A549 (cell line): Measurements from ENCODE around the gene N4BP2. TPM values are rescaled to one million over a fixed set of nuclear protein-coding genes. Genes with fewer than 3 reads are reported as not detected.

ENCODE experiments used
- ATAC-seq, 2 experiments: fragments of 200-7000 bp in 1 of 2; fragments of >200 bp in 1 of 2; cut with Nextera tagmentation in 1 of 2; cut with Tn5 transposase in 1 of 2; 3 replicates each; pipeline versions ENCODE4 v1.8.0 to v1.9.1; 2018 to 2020; ENCODE audit warnings: mild to moderate bottlenecking in 1 of 2, moderate library complexity in 1 of 2
- CTCF ChIA-PET: fragments of 300-600 bp; sonication (Branson Sonifier 250); formaldehyde crosslinking; extraction: SDS; loops from one replicate; lab custom pipeline; 2021; ENCODE audit warnings: antibody characterized with exemption, inconsistent platforms; lab: Yijun Ruan, JAX
- POLR2A ChIA-PET: fragments of 350-600 bp; formaldehyde crosslinking; extraction: SDS; loops from one replicate; lab custom pipeline; 2021; ENCODE audit warnings: antibody characterized with exemption, inconsistent platforms; lab: Yijun Ruan, JAX
- DNase-seq, 2 experiments: peaks; one replicate each; pipeline versions ENCODE4 v3.0.0 to v3.0.0-alpha.2; 2011 to 2016; ENCODE audit warnings: low read depth in 1 of 2, low spot score in 1 of 2
- FAIRE-seq: peaks from 2 replicates; lab custom pipeline; 2011; peaks lifted over from hg19 to GRCh38; lab: Jason Lieb, UNC
- H3K27ac ChIP-seq, 2 experiments: fragments of >200 bp; sonication (Bioruptor Twin); formaldehyde crosslinking; 3 replicates each; pipeline ENCODE4 v1.5.1; 2016 to 2017
- H3K4me1 ChIP-seq: fragments of >200 bp; sonication (Bioruptor Twin); formaldehyde crosslinking; 3 replicates; pipeline ENCODE4 v1.6.1; 2016
- H3K4me2 ChIP-seq: fragments of >200 bp; sonication (Bioruptor Twin); formaldehyde crosslinking; 3 replicates; pipeline ENCODE4 v1.6.1; 2016
- H3K4me3 ChIP-seq: fragments of >200 bp; sonication (Bioruptor Twin); formaldehyde crosslinking; 3 replicates; pipeline ENCODE4 v1.5.1; 2016
- H3K9me3 ChIP-seq: fragments of >200 bp; sonication (Bioruptor Twin); formaldehyde crosslinking; 3 replicates; pipeline ENCODE4 v1.6.1; 2016
- BCL3 ChIP-seq: fragments of >200 bp; sonication (Bioruptor Twin); formaldehyde crosslinking; IDR thresholded peaks from 3 replicates; pipeline ENCODE4 v1.6.1; 2016
- BHLHE40 ChIP-seq: IDR thresholded peaks from 2 replicates; pipeline ENCODE4 v1.6.1; 2012; ENCODE audit warnings: low read depth, low read length, inconsistent platforms
- CHD2 ChIP-seq: fragments of 150-350 bp; IDR thresholded peaks from 2 replicates; pipeline ENCODE4 v1.6.1; 2014; ENCODE audit warnings: low read length; ENCODE audit not compliant: partially characterized antibody
- EP300 ChIP-seq, 2 experiments: fragments of >200 bp; sonication (Bioruptor Twin); formaldehyde crosslinking; IDR thresholded peaks; 2 replicates in 1 of 2; 3 replicates in 1 of 2; pipeline ENCODE4 v1.6.1; 2016 to 2017
- FOSL2 ChIP-seq, 2 experiments: fragments of 450-650 bp in 1 of 2; fragments of >200 bp in 1 of 2; sonication (Bioruptor Twin) in 1 of 2; formaldehyde crosslinking; IDR thresholded peaks; 2 replicates each; pipeline versions ENCODE4 v1.5.0 to v1.6.1; 2016 to 2020; ENCODE audit warnings: mild to moderate bottlenecking in 1 of 2, moderate library complexity in 1 of 2
- HEYL ChIP-seq: fragments of 250-450 bp; sonication (Bioruptor Pico); IDR thresholded peaks from 2 replicates; pipeline ENCODE4 v1.8.0; 2021; ENCODE audit warnings: mild to moderate bottlenecking, moderate library complexity
- HMGXB4 ChIP-seq: fragments of 250-450 bp; sonication (Bioruptor Pico); IDR thresholded peaks from 2 replicates; pipeline ENCODE4 v1.5.0; 2021; ENCODE audit warnings: mild to moderate bottlenecking, moderate library complexity, borderline replicate concordance
- HOXB13 ChIP-seq: fragments of 250-450 bp; sonication (Bioruptor Pico); IDR thresholded peaks from 2 replicates; pipeline ENCODE4 v1.5.0; 2020; ENCODE audit warnings: low read depth, mild to moderate bottlenecking, moderate library complexity
- HOXB5 ChIP-seq: fragments of 250-450 bp; sonication (Bioruptor Pico); IDR thresholded peaks from 2 replicates; pipeline ENCODE4 v1.5.0; 2020; ENCODE audit warnings: mild to moderate bottlenecking, moderate library complexity
- JUNB ChIP-seq: fragments of >200 bp; sonication (Bioruptor Twin); formaldehyde crosslinking; IDR thresholded peaks from 2 replicates; pipeline ENCODE4 v1.6.1; 2016
- KDM1A ChIP-seq: fragments of 200-600 bp; sonication (generic); IDR thresholded peaks from 2 replicates; pipeline ENCODE4 v1.6.1; 2016; ENCODE audit warnings: low read depth, mild to moderate bottlenecking
- KDM5A ChIP-seq: fragments of 200-600 bp; sonication (generic); IDR thresholded peaks from 2 replicates; pipeline ENCODE4 v1.6.1; 2016; ENCODE audit warnings: antibody characterized with exemption, mild to moderate bottlenecking
- MYC ChIP-seq: IDR thresholded peaks from 2 replicates; pipeline ENCODE4 v1.6.1; 2012; ENCODE audit warnings: mild to moderate bottlenecking, inconsistent platforms, low read length, improper control_type of control experiment, borderline replicate concordance
- PHF8 ChIP-seq: fragments of 200-600 bp; sonication (generic); IDR thresholded peaks from 2 replicates; pipeline ENCODE4 v1.6.1; 2016; ENCODE audit warnings: low read depth, mild to moderate bottlenecking, antibody characterized with exemption, moderate library complexity, borderline replicate concordance
- RAD21 ChIP-seq, 2 experiments: fragments of >200 bp in 1 of 2; sonication (Bioruptor Twin) in 1 of 2; formaldehyde crosslinking in 1 of 2; IDR thresholded peaks in 1 of 2; conservative IDR thresholded peaks in 1 of 2; 2 replicates in 1 of 2; 3 replicates in 1 of 2; pipeline ENCODE4 v1.6.1; 2012 to 2018; ENCODE audit warnings: inconsistent platforms in 1 of 2
- RARB ChIP-seq: fragments of 250-450 bp; sonication (Bioruptor Pico); IDR thresholded peaks from 2 replicates; pipeline ENCODE4 v1.8.0; 2021; ENCODE audit warnings: mild to moderate bottlenecking, moderate library complexity
- RCOR1 ChIP-seq: fragments of 150-350 bp; IDR thresholded peaks from 2 replicates; pipeline ENCODE4 v1.6.1; 2014; ENCODE audit warnings: antibody characterized with exemption, low read length, low read depth
- REST ChIP-seq: fragments of 200-600 bp; sonication (generic); IDR thresholded peaks from 2 replicates; pipeline ENCODE4 v1.6.1; 2016; ENCODE audit warnings: antibody characterized with exemption, mild to moderate bottlenecking, moderate library complexity
- RFX5 ChIP-seq: fragments of 450-650 bp; IDR thresholded peaks from 2 replicates; pipeline ENCODE4 v1.7.1; 2014; ENCODE audit warnings: antibody characterized with exemption, mild to moderate bottlenecking, moderate library complexity
- SREBF2 ChIP-seq: fragments of 450-650 bp; IDR thresholded peaks from 2 replicates; pipeline ENCODE4 v1.6.1; 2014; ENCODE audit warnings: mild to moderate bottlenecking, moderate library complexity
- USF2 ChIP-seq: fragments of 450-650 bp; IDR thresholded peaks from 2 replicates; pipeline ENCODE4 v1.6.1; 2014; ENCODE audit warnings: antibody characterized with exemption
- ZC3H11A ChIP-seq: fragments of 450-650 bp; IDR thresholded peaks from 2 replicates; pipeline ENCODE4 v1.6.1; 2014; ENCODE audit warnings: antibody characterized with exemption, mild to moderate bottlenecking
- ZFP36 ChIP-seq: fragments of 450-650 bp; IDR thresholded peaks from 2 replicates; pipeline ENCODE4 v1.6.1; 2014; ENCODE audit warnings: borderline replicate concordance; ENCODE audit not compliant: partially characterized antibody
- ZSCAN20 ChIP-seq: fragments of 250-450 bp; sonication (Bioruptor Pico); IDR thresholded peaks from 2 replicates; pipeline ENCODE4 v1.8.0; 2022; ENCODE audit warnings: mild to moderate bottlenecking, moderate library complexity
- WGBS: methylation state at CpG from one replicate; pipeline ENCODE4 v1.1.6; 2017; ENCODE audit errors: missing lambda C conversion rate; 5-methylcytosine and 5-hydroxymethylcytosine counted together
- polyA plus RNA-seq, 4 experiments: library from polyadenylated mRNA; depleted of rRNA in 3 of 4; stranded (reverse); fragments of >200 nt; fragmentation: RNase III in 1 of 4; extraction: RNeasy Plus Mini Kit Qiagen cat#74134 plus additional on column Dnase treatment in 1 of 4; gene quantifications; 2 replicates in 3 of 4; 3 replicates in 1 of 4; pipeline ENCODE4 v1.2.3, GENCODE V29; 2011 to 2017

The N4BP2 gene
- polyA plus RNA-seq, 2 of the 4 experiments (the other 2 are of a cell fraction), result 2.7 to 10.4 TPM

- TF ChIP-seq USF2 (no peak), MYC (no peak), RAD21 (conservative IDR thresholded peaks at IDR 0.05 in 1 of 2, IDR thresholded peaks at IDR 0.05 in 1 of 2) (no peak), ZC3H11A (no peak), HMGXB4 (no peak), ZSCAN20 (CRISPR knock-in tag) (no peak), SREBF2 (no peak), CHD2 (no peak), RFX5 (peak; percentile 88), BCL3 (0 out of 3 replicates have a peak, but pooled peaks have one; percentile 59), RCOR1 (no peak), JUNB (no peak), RARB (CRISPR knock-in tag) (no peak), REST (no peak), HEYL (CRISPR knock-in tag) (no peak), KDM1A (no peak), FOSL2 (IDR thresholded peaks at IDR 0.05) (0 out of 2 replicates have a peak, but pooled peaks have one; percentile 27), FOSL2 (CRISPR knock-in tag; IDR thresholded peaks at IDR 0.05) (peak; percentile 81), HOXB5 (CRISPR knock-in tag) (no peak), BHLHE40 (no peak), PHF8 (no peak), KDM5A (no peak), HOXB13 (CRISPR knock-in tag) (no peak), EP300 (IDR thresholded peaks at IDR 0.05) (no peak), ZFP36 (no peak)
- no peak for FAIRE-seq
- Histone ChIP-seq H3K4me2 (peak overlapping the region; percentile 77), H3K4me1 (peaks cover 11% of the 10 kb centered on the region; the same call in 2 of the 3 replicates), H3K27ac (peak overlapping the region; percentile 100), H3K4me3 (peak overlapping the region; percentile 78), H3K9me3 (no peaks in the 10 kb centered on the region)
- WGBS, result 1% methylated on average over 13 of the region's 13 CpGs
- CTCF ChIA-PET, result interaction anchor here (0.9 to 1.7 kb wide), 2 partner anchors 259 to 269 kb away, joined by 3 to 4 read pairs; no protein-coding TSS in a partner anchor
- ATAC-seq, result peak; percentile 76 to 89
- DNase-seq, result peak; percentile 95
- POLR2A ChIA-PET, result interaction anchor here (0.5 to 4.5 kb wide), 6 partner anchors 64 to 520 kb away, joined by 3 to 61 read pairs (median 3); no protein-coding TSS in a partner anchor
Observed at GRCh38 chr4:40057586-40058091, 989 bp downstream of the N4BP2 start.
